ENCODE data around the gene P2RY6. TPM values are rescaled to one million over a fixed set of nuclear protein-coding genes. Genes with fewer than 3 reads are reported as not detected.

The P2RY6 gene
- total RNA-seq, 1 experiment from 2014 or later, result 9.9 TPM

DNA sequence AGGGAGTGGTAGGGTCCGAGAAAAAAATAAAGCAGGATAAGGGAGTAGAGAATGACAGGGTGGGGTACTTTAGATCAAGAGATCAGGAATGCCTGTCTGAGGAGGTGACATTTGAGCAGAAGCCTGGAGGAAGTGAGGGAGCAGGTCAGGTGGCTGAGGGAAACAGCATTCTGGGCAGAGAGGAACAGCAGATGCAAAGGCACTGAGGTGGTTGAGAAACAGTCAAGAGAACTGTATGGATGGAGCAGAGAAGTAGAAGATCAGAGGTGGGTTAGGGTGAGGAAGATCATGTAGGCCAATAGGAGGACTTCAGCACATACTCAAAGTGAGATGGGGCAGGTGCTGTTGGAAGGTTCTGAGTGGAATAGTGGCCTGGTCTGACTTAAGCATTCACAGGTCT, 44.3 kb downstream of the P2RY6 start:
- DNase-seq (ENCODE audit: low read depth), result no peak

- DNase-seq (ENCODE audit: low read depth), result no peak
Observed at GRCh38 chr11:73317373-73317772, 45.2 kb downstream of the P2RY6 start.

GRCh38 chr11:73317803-73318202, 45.7 kb downstream of the P2RY6 start:
- no peak for DNase-seq (ENCODE audit: low read depth)

DNA sequence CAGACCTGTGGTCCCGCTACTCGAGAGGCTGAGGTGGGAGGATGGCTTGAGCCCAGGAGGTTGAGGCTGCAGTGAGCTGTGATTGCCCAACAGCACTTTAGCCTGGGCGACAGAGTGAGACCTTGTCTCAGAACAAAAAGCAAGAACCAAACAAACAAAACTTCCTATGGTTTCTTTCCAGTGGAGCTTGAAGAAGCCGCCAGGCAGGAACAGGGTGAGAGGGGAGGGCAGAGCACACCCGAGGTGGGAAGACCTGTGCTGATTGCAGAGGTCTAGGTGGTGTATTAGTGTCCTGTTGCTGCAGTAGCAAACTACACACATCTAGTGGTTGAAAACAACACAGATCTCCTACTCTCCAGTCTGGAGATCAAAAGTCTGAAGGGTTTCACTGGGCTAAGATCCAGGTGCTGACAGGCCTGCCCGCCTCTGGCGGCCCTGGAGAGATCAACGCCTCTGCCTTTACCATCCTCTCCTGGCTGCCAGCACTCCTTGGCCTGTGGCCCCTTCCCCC, 46.4 kb downstream of the P2RY6 start:
- no peak for DNase-seq (ENCODE audit: low read depth)

DNA sequence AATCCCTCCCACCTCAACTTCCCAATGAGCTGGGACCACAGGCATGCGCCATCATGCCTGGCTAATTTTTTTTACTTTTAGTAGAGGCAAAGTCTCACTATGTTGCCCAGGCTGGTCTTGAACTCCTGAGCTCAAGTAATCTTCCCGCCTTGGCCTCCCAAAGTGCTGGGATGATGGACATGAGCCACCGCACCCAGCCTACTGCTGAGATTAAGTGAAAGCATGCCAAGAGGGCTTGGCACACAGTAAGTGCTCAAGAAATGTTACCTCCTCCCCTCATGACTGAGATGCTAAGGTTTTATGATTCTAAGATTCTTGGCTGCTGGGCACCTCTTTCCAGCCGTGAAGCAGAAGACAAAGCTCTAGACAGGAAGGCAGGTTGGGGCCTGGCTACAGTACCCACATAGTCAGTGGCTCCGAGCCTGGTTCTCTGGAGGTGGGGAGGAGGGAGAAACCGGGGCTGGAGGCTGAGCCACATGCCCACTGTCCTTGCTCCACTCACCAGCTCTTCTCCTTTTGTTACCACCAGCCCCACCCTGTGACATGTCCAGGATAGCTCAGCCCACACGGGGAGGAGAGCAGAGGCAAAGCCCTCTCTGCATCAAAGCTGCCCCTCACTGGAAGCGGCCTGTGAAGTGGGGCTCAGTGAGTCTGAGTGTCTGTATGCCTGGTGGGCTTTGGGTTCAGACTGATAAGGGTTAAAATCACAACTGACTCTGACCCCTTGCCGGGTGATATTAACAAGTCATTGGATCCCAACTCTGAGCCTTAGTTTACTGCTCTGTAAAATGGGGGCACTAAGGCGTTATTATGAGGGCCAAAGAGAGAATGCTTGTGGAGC, 48.8 kb downstream of the P2RY6 start:
- DNase-seq (ENCODE audit: low read depth), result peak; percentile 37

- peak; percentile 87 for DNase-seq (ENCODE audit: low read depth)
Observed at GRCh38 chr11:73321604-73322381, 49.7 kb downstream of the P2RY6 start.

GRCh38 chr11:73322382-73323306, 50.5 kb downstream of the P2RY6 start:
- DNase-seq (ENCODE audit: low read depth), result no peak

GRCh38 chr11:73323464-73323863, 51.3 kb downstream of the P2RY6 start:
- DNase-seq (ENCODE audit: low read depth), result peak; percentile 88

DNA sequence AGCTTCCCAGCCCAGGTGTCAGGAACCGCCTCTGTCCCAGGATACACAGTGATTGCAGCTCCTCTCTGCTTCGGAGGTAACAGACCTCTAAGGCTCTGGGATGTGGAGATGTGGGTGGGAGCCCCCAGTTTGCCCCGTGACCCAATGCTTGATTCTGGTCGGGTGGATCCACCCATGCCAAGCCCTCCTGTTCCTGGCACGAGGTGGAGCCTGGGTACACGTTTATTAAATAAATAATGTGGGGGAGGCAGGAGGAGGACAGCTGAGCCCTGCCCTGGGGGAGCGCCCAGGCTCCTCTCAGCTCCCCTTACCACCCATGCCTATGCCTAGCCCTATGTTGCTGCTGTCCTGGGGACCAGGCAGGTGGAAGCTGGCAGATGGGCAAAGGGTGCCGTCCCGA, 52.0 kb downstream of the P2RY6 start:
- DNase-seq (ENCODE audit: low read depth), result no peak

GRCh38 chr11:73324665-73325035, 52.5 kb downstream of the P2RY6 start:
- no peak for DNase-seq (ENCODE audit: low read depth)

- peak; percentile 90 for DNase-seq (ENCODE audit: low read depth)
Observed at GRCh38 chr11:73325036-73325981, 53.2 kb downstream of the P2RY6 start.

DNA sequence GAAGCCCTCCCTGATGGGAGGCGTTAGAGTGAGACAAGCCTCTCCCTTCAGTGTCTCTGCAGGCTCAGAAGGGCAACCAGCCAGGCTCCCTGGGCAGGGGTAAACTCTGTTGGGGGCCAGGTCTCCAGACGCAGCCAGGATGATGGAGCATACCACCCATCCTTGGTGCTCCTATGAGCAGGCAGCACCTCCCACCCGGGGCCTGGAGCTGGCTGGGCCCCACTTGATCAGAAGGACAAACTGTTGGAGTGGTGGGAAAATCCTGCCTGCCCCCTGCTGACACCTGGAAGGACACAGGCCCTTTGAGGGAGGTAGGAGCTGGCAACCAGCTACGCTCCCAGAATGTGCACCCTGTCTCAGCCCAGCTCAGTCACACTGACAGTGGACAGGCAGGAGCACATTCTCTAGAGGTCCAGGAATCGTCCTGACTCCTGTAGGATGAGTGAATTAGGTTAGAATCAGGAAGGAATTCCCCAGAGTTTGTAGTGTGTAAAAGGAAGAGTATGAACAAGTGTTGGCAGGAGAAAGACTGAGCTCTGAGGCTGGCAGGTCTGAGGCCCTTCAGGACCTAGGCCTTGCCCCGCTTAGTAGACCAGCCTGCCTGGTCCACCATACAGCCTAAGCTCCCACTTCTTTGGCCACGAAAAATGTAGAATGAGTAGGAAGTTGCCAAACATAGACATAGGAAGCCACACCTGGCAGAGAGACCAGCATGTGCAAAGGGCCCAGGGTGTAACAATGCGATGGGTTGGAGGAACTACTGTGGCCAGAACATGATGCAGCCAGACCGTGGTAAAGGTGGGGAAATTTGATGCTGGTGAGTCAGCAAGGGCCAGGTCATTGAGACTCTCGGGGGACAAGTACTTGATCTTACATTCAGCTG, 55.0 kb downstream of the P2RY6 start:
- peak; percentile 66 for DNase-seq (ENCODE audit: low read depth)

DNA sequence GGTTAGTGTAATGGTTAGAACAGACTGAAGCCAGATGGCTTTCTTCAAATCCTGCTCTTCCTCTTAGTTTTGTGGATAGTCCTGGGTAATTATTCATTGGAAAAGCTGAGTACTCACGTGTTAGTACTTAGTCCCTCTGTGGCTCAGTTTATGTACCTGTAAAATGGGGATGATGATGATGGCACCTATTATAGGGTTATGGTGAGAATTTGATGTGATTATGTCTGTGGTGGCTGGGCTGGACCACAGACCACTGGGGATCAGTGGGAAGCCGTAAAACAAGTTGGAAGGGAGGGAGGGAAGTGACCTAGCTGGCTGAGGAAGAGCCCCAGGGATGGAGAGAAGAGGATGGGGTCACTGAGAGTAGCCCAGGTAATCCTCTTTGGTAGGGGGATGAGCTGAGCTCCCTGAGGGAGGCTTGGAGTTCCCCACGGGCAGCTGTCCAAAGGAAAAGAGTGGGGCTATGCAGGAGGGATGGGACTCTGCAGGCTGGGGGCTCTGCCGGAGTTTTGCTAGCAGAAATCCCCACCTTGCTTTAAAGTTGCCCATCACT, 55.8 kb downstream of the P2RY6 start:
- DNase-seq (ENCODE audit: low read depth), result no peak

GRCh38 chr11:73330569-73331093, 58.5 kb downstream of the P2RY6 start:
- peak; percentile 43 for DNase-seq (ENCODE audit: low read depth)

DNA sequence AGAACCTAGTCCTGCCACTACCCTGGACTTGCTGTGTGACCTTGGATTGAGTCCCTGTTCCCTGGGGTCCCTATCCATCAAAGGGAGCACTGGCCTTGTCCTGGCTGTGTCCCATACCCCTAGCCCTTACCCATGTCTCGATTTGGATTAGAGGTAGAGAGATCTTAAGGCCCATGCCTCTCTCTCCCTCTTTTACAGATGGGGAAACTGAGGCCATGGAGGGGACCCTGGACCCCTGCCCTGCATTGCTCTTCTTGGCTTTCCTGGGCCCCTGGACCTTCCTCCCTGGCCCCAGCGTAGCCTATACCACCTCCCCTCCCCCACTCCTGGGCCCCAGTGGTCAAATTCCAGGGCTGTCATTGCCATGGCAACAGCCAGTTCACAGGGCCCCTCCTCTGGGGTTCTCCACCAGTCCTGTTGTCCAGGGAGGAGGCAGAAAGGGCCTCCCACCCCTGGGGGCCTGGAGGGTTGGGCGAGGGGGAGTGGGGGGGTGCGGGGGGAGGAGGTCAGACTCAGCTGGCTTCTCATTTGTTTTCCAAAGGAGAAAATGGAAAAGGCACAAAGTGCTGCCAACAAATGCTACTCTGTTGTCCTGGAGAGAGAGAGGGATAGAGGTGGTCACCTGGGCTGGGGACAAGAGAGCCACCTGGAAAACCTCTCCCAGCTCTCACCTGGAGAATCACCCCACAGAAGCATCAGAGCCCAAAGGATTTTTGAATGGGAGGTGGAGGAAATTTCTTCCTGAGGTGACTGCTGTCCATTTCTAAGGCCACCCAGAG, 59.2 kb downstream of the P2RY6 start:
- peak; percentile 53 for DNase-seq (ENCODE audit: low read depth)

DNA sequence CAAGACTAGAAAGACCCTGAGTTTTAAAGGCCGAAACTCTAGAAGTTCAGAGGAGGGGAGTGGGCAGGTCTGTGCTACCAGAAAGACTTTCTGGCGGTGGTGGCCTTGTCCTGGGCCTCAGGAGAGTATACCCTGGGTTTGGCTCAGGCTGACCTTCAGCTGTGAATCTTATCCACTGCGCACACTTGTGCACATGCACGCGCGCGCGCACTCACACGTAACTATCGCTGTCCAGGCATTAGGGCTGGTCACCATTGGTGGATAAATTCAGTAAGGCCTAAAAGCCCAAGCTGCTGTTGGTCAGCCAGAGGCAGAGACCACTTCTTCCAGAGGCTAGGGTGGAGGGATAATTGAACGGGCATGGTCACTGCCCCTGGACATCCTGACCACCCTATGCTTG, 61.0 kb downstream of the P2RY6 start:
- DNase-seq (ENCODE audit: low read depth), result no peak

DNA sequence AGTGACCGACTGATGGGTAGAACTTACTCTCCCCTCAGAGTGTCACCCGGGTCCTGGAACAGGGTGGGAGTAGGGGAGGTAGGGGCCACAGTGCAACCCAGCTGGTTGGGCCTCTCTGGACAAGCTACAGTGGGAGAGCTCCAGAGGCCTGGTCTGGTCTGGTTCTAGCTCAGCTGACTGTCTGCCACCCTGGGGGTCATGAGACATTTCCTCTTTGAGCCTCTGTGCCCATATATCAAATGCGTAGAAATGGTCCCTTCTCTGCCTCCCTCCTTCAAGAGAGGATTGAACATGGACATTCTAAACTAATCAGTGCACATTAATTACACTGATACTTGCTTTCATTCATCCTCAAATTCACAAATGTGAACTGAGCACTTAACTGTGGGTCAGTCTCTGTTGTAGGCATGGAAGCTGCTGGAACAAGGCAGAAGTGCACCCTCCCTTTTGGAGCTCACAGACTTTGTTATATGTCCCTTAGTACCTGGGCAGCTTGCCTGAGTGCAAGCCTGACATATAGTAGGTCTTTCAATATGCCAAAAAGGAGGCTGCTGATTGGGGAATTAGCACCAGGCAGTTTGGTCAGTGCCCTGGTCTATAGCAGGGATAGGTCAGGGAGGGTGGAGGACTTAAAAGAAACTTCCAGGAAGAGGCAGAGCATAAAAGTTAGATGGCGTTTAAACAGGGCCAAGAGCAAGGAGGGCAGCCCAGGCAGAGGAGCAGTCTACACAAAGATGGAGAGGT, 61.7 kb downstream of the P2RY6 start:
- DNase-seq (ENCODE audit: low read depth), result no peak

Data from RPMI7951 (cell line).